ENCODE measurements around the gene ORMDL2.

The ORMDL2 gene

DNA sequence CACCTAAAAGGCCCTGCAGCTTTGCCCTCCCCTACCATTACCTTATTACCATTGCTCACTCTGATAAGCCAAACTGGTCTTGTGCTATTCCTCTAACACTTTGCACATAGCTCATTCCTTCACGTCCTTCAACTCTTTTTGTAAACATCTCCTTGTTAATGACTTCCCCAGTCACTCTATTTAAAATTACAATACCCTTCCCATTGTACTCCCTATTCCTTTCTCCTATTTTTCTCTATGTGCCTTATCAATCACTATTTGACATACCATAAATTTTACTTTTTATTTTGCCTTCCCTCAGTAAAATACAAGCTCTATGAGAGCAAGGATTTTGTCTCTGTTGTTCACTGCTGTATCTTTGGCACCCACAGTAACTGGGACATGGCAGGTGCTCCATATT, 5.8 kb upstream of the ORMDL2 start:
- Histone ChIP-seq H3K4me1 (ENCODE audit: low read length) (peaks cover 10% of the 10 kb centered on the region), H3K4me3 (ENCODE audit: low read length) (no peak overlapping the region), H3K4me2 (ENCODE audit: low read length) (no peak overlapping the region), H2AFZ (ENCODE audit: low read depth, low read length) (no peak overlapping the region), H4K20me1 (ENCODE audit: insufficient read depth, low read length) (peaks cover 29% of the 10 kb centered on the region), H3K9me3 (ENCODE audit: insufficient read depth, low read length) (no peaks in the 10 kb centered on the region), H3K9ac (ENCODE audit: low read length) (no peak overlapping the region), H3K27me3 (ENCODE audit: low read depth, low read length) (no peaks in the 10 kb centered on the region), H3K36me3 (replicated peaks; ENCODE audit: low read depth, low read length) (peaks cover 40% of the 10 kb centered on the region), H3K27ac (ENCODE audit: low read length) (no peak overlapping the region), H3K79me2 (ENCODE audit: low read length) (peaks cover 100% of the 10 kb centered on the region)
- TF ChIP-seq, protein P1, sequence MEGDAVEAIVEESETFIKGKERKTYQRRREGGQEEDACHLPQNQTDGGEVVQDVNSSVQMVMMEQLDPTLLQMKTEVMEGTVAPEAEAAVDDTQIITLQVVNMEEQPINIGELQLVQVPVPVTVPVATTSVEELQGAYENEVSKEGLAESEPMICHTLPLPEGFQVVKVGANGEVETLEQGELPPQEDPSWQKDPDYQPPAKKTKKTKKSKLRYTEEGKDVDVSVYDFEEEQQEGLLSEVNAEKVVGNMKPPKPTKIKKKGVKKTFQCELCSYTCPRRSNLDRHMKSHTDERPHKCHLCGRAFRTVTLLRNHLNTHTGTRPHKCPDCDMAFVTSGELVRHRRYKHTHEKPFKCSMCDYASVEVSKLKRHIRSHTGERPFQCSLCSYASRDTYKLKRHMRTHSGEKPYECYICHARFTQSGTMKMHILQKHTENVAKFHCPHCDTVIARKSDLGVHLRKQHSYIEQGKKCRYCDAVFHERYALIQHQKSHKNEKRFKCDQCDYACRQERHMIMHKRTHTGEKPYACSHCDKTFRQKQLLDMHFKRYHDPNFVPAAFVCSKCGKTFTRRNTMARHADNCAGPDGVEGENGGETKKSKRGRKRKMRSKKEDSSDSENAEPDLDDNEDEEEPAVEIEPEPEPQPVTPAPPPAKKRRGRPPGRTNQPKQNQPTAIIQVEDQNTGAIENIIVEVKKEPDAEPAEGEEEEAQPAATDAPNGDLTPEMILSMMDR (IDR thresholded peaks at IDR 0.05; ENCODE audit: low read depth, low read length), result no peak
- TF ChIP-seq EZH2phosphoT487 (IDR thresholded peaks at IDR 0.05; ENCODE audit: low read depth), result no peak

DNA sequence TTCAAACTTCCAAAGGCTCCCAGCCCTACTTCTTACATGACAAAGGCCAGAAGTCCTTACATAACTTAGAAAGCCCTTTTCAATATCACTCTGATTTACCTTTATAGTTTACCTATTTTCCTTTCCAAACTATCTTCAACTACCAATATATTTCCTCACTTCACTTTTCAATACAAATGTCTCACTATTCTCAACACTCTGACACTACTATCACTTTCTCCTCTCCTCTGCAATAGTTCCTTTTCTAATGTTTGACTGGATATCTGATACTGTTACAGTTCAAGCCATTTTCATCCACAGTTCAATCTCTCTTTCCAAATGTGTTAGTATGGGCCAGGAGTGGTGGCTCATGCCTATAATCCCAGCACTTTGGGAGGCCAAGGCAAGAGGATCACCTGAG, 3.6 kb upstream of the ORMDL2 start:
- no peaks in the 10 kb centered on the region for H3K9me3 ChIP-seq (ENCODE audit: insufficient read depth, low read length)
- H3K4me3 ChIP-seq (ENCODE audit: low read length), result no peak overlapping the region
- H4K20me1 ChIP-seq (ENCODE audit: insufficient read depth, low read length), result peaks cover 29% of the 10 kb centered on the region
- no peaks in the 10 kb centered on the region for H3K27me3 ChIP-seq (ENCODE audit: low read depth, low read length)
- H3K79me2 ChIP-seq (ENCODE audit: low read length), result peaks cover 95% of the 10 kb centered on the region
- H2AFZ ChIP-seq (ENCODE audit: low read depth, low read length), result no peak overlapping the region
- no peak overlapping the region for H3K4me2 ChIP-seq (ENCODE audit: low read length)
- H3K9ac ChIP-seq (ENCODE audit: low read length), result no peak overlapping the region
- no peak for TF ChIP-seq EZH2phosphoT487 (IDR thresholded peaks at IDR 0.05; ENCODE audit: low read depth)
- TF ChIP-seq, protein P1 (IDR thresholded peaks at IDR 0.05; ENCODE audit: low read depth, low read length), result no peak
- H3K4me1 ChIP-seq (ENCODE audit: low read length), result peaks cover 17% of the 10 kb centered on the region
- no peak overlapping the region for H3K27ac ChIP-seq (ENCODE audit: low read length)
- H3K36me3 ChIP-seq (replicated peaks; ENCODE audit: low read depth, low read length), result peaks cover 35% of the 10 kb centered on the region

DNA sequence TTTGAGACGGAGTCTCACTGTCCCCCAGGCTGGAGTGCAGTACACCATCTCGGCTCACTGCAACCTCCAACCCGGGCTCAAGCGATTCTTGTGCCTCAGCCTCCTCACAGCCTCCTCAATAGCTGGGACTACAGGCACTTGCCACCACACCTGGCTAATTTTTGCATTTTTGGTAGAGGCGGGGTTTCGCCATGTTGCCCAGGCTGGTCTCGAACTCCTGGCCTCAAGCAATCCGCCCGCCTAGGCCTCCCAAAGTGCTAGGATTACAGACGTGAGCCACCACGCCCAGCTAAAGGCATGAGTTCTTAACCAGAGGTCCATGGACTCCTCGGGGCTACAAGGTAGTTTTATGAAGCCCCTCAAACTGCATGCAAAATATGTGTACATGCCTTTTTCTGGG, 2.4 kb upstream of the ORMDL2 start:
- Histone ChIP-seq H3K79me2 (ENCODE audit: low read length) (peaks cover 88% of the 10 kb centered on the region), H3K9ac (ENCODE audit: low read length) (no peak overlapping the region), H4K20me1 (ENCODE audit: insufficient read depth, low read length) (peaks cover 25% of the 10 kb centered on the region), H3K4me2 (ENCODE audit: low read length) (peak overlapping the region; percentile 67), H2AFZ (ENCODE audit: low read depth, low read length) (no peak overlapping the region), H3K27me3 (ENCODE audit: low read depth, low read length) (no peaks in the 10 kb centered on the region), H3K4me3 (ENCODE audit: low read length) (no peak overlapping the region), H3K27ac (ENCODE audit: low read length) (no peak overlapping the region), H3K36me3 (replicated peaks; ENCODE audit: low read depth, low read length) (peaks cover 45% of the 10 kb centered on the region), H3K4me1 (ENCODE audit: low read length) (peaks cover 17% of the 10 kb centered on the region), H3K9me3 (ENCODE audit: insufficient read depth, low read length) (no peaks in the 10 kb centered on the region)
- TF ChIP-seq EZH2phosphoT487 (IDR thresholded peaks at IDR 0.05; ENCODE audit: low read depth), result no peak
- TF ChIP-seq, protein P1 (IDR thresholded peaks at IDR 0.05; ENCODE audit: low read depth, low read length), result no peak

DNA sequence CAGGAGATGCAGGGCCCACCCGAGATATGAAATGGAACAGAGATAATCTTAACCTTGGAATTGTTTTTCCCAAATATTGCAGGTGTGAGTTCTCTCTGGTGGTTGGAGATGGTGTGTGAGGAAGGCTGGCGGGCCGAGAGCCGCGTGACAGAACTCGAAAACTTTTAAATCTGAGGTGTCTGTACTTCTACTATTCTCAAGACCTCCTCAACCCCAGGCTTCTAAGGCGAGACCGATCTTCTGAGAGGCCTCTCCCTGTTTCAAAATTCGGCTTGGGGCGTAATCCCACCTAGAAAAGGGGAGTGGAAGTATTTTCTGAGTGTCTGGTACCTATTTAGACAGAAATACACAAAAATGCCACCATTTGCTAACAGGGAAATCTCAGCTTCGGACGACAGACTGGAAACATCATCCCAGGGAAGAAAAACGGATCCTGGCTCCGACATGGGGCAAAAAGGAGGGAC, 928 bp upstream of the ORMDL2 start:
- Histone ChIP-seq H2AFZ (ENCODE audit: low read depth, low read length) (peak overlapping the region; percentile 71; the same call in 1 of the 2 replicates), H3K9me3 (ENCODE audit: insufficient read depth, low read length) (no peaks in the 10 kb centered on the region), H3K4me2 (ENCODE audit: low read length) (peak overlapping the region; percentile 67), H4K20me1 (ENCODE audit: insufficient read depth, low read length) (peaks cover 14% of the 10 kb centered on the region), H3K4me1 (ENCODE audit: low read length) (peaks cover 17% of the 10 kb centered on the region), H3K9ac (ENCODE audit: low read length) (peak overlapping the region; percentile 95), H3K27me3 (ENCODE audit: low read depth, low read length) (no peaks in the 10 kb centered on the region), H3K36me3 (replicated peaks; ENCODE audit: low read depth, low read length) (peaks cover 49% of the 10 kb centered on the region), H3K79me2 (ENCODE audit: low read length) (peaks cover 73% of the 10 kb centered on the region), H3K4me3 (ENCODE audit: low read length) (peak overlapping the region; percentile 89), H3K27ac (ENCODE audit: low read length) (peak overlapping the region; percentile 67)
- TF ChIP-seq, protein P1 (IDR thresholded peaks at IDR 0.05; ENCODE audit: low read depth, low read length), result no peak

All from OCI-LY3 (cell line).